Right atrium auricular region (tissue), 2 donors: Measurements from ENCODE around the gene POU6F2. TPM values are rescaled to one million over a fixed set of nuclear protein-coding genes. Genes with fewer than 3 reads are reported as not detected.

Experiments used
- DNase-seq: peaks from one replicate; pipeline ENCODE4 v3.0.0-alpha.2; 2019; ENCODE audit warnings: low spot score
- H3K27ac ChIP-seq, 2 donors: fragments of 200-600 bp; sonication (generic); 1 replicate in 1 of 2; 2 replicates in 1 of 2; pipeline ENCODE4 v1.5.1; 2016 to 2019
- H3K27me3 ChIP-seq, 2 donors: fragments of 200-600 bp; sonication (generic); one replicate each; pipeline versions ENCODE4 v1.5.1 to v1.6.0; 2017 to 2019
- H3K36me3 ChIP-seq: fragments of 200-600 bp; sonication (generic); one replicate; pipeline ENCODE4 v1.5.1; 2016
- H3K4me1 ChIP-seq, 2 donors: fragments of 200-600 bp; sonication (generic); one replicate each; pipeline versions ENCODE4 v1.5.1 to v1.6.0; 2017 to 2019
- H3K4me3 ChIP-seq, 2 donors: fragments of 200-600 bp; sonication (generic); 1 replicate in 1 of 2; 2 replicates in 1 of 2; pipeline ENCODE4 v1.5.1; 2017 to 2019; ENCODE audit warnings: mild to moderate bottlenecking in 1 of 2, moderate library complexity in 1 of 2
- H3K9me3 ChIP-seq, 2 donors: fragments of 200-600 bp; sonication (generic); one replicate each; pipeline ENCODE4 v1.5.1; 2019
- CTCF ChIP-seq, 2 donors: fragments of 200-600 bp; sonication (generic); IDR thresholded peaks; one replicate each; pipeline ENCODE4 v1.5.1; 2019; ENCODE audit warnings: antibody characterized with exemption in 2 of 2
- total RNA-seq, 2 donors: library from RNA; depleted of rRNA; stranded (reverse); fragments of >200 nt; gene quantifications; one replicate each; pipeline ENCODE4 v1.1.0, GENCODE V29; 2016

Gene POU6F2
- total RNA-seq, 2 donors from 2014 or later, result 0.85 to 1.5 TPM

- Histone ChIP-seq H3K27me3 (no peaks in the 10 kb centered on the region), H3K27ac (no peak overlapping the region), H3K9me3 (no peaks in the 10 kb centered on the region), H3K4me3 (no peak overlapping the region), H3K4me1 (no peaks in the 10 kb centered on the region), H3K36me3 (no peaks in the 10 kb centered on the region)
- no peak for DNase-seq
- no peak for TF ChIP-seq CTCF (IDR thresholded peaks at IDR 0.05)
Observed at GRCh38 chr7:39260279-39260844, 282.7 kb downstream of the POU6F2 start.

- DNase-seq, result no peak
- Histone ChIP-seq H3K9me3 (no peaks in the 10 kb centered on the region), H3K4me3 (no peak overlapping the region), H3K27me3 (no peaks in the 10 kb centered on the region), H3K27ac (no peak overlapping the region), H3K4me1 (no peaks in the 10 kb centered on the region), H3K36me3 (no peaks in the 10 kb centered on the region)
- no peak for TF ChIP-seq CTCF (IDR thresholded peaks at IDR 0.05)
Observed at GRCh38 chr7:39261771-39262170, 284.1 kb downstream of the POU6F2 start.

GRCh38 chr7:39265641-39266591 lies 288.2 kb downstream of the POU6F2 start:
- Histone ChIP-seq H3K9me3 (no peaks in the 10 kb centered on the region), H3K27me3 (no peaks in the 10 kb centered on the region), H3K4me3 (no peak overlapping the region), H3K27ac (no peak overlapping the region), H3K36me3 (no peaks in the 10 kb centered on the region), H3K4me1 (no peaks in the 10 kb centered on the region)
- TF ChIP-seq CTCF (IDR thresholded peaks at IDR 0.05), result no peak
- no peak for DNase-seq

- H3K27ac ChIP-seq, result no peak overlapping the region
- no peaks in the 10 kb centered on the region for H3K27me3 ChIP-seq
- peaks cover 0 to 7% of the 10 kb centered on the region in 2 donors for H3K4me1 ChIP-seq
- no peak overlapping the region for H3K4me3 ChIP-seq
- H3K9me3 ChIP-seq, result no peaks in the 10 kb centered on the region
- DNase-seq, result no peak
- no peaks in the 10 kb centered on the region for H3K36me3 ChIP-seq
- no peak for TF ChIP-seq CTCF (IDR thresholded peaks at IDR 0.05)
Observed at GRCh38 chr7:39269034-39269433, 291.3 kb downstream of the POU6F2 start.

GRCh38 chr7:39270018-39270417 lies 292.3 kb downstream of the POU6F2 start:
- Histone ChIP-seq H3K4me3 (no peak overlapping the region), H3K36me3 (no peaks in the 10 kb centered on the region), H3K4me1 (peaks cover 0 to 7% of the 10 kb centered on the region in 2 donors), H3K27ac (no peak overlapping the region), H3K9me3 (no peaks in the 10 kb centered on the region), H3K27me3 (no peaks in the 10 kb centered on the region)
- no peak for TF ChIP-seq CTCF (IDR thresholded peaks at IDR 0.05)
- DNase-seq, result no peak
